Esophagus muscularis mucosa (tissue), 4 donors: ENCODE results near the gene C16orf82. TPM values are rescaled to one million over a fixed set of nuclear protein-coding genes. Genes with fewer than 3 reads are reported as not detected.

Experiments
- DNase-seq: peaks from one replicate; pipeline ENCODE4 v3.0.0-alpha.2; 2017; ENCODE audit errors: extremely low spot score
- H3K27ac ChIP-seq, 4 donors: fragments of 200-600 bp; sonication (generic); replicated peaks in 1 of 4; 1 replicate in 3 of 4; 2 replicates in 1 of 4; pipeline ENCODE4 v1.5.1; 2016 to 2019; ENCODE audit warnings: mild to moderate bottlenecking in 1 of 4
- H3K27me3 ChIP-seq, 4 donors: fragments of 200-600 bp; sonication (generic); one replicate each; pipeline versions ENCODE4 v1.5.1 to v1.6.0; 2016 to 2019
- H3K36me3 ChIP-seq, 4 donors: fragments of 200-600 bp; sonication (generic); one replicate each; pipeline ENCODE4 v1.5.1; 2016 to 2019
- H3K4me1 ChIP-seq, 4 donors: fragments of 200-600 bp; sonication (generic); one replicate each; pipeline ENCODE4 v1.5.1; 2016 to 2019
- H3K4me3 ChIP-seq, 4 donors: fragments of 200-600 bp; sonication (generic); 1 replicate in 2 of 4; 2 replicates in 2 of 4; pipeline ENCODE4 v1.5.1; 2016 to 2019; ENCODE audit warnings: mild to moderate bottlenecking in 4 of 4, moderate library complexity in 1 of 4
- H3K9me3 ChIP-seq, 4 donors: fragments of 200-600 bp; sonication (generic); 1 replicate in 3 of 4; 2 replicates in 1 of 4; pipeline ENCODE4 v1.5.1; 2016 to 2019
- EP300 ChIP-seq: sonication (generic); formaldehyde crosslinking; IDR thresholded peaks from one replicate; pipeline ENCODE4 v1.6.1; 2017; ENCODE audit warnings: antibody characterized with exemption
- POLR2A ChIP-seq: fragments of 450-650 bp; IDR thresholded peaks from one replicate; pipeline ENCODE4 v1.6.1; 2017; ENCODE audit warnings: antibody characterized with exemption, moderate library complexity, mild to moderate bottlenecking, low read depth
- POLR2AphosphoS5 ChIP-seq, 2 donors: sonication (generic); formaldehyde crosslinking; IDR thresholded peaks; one replicate each; pipeline ENCODE4 v1.6.1; 2017; ENCODE audit warnings: antibody characterized with exemption in 2 of 2
- WGBS: methylation state at CpG from one replicate; pipeline ENCODE4 v1.1.5; 2018; 5-methylcytosine and 5-hydroxymethylcytosine counted together
- intact Hi-C: fragments of 100-400 bp; cut with DNase I; formaldehyde crosslinking; loops from one replicate; pipeline ENCODE4 v1.15.1; 2023
- total RNA-seq, 4 donors: library from RNA; depleted of rRNA; stranded (reverse); fragments of >200 nt; gene quantifications; one replicate each; pipeline versions ENCODE4 v1.1.0 to v1.2.1, GENCODE V29; 2016
- TF ChIP-seq, protein P1 (sequence below), 3 experiments: fragments of 200-600 bp in 2 of 3; fragments of 450-650 bp in 1 of 3; sonication (generic) in 2 of 3; IDR thresholded peaks; one replicate each; pipeline ENCODE4 v1.5.1; 2017 to 2019; ENCODE audit warnings: antibody characterized with exemption in 3 of 3, mild to moderate bottlenecking in 2 of 3, moderate library complexity in 1 of 3

The C16orf82 gene
- total RNA-seq, 4 donors from 2014 or later: not detected

DNA sequence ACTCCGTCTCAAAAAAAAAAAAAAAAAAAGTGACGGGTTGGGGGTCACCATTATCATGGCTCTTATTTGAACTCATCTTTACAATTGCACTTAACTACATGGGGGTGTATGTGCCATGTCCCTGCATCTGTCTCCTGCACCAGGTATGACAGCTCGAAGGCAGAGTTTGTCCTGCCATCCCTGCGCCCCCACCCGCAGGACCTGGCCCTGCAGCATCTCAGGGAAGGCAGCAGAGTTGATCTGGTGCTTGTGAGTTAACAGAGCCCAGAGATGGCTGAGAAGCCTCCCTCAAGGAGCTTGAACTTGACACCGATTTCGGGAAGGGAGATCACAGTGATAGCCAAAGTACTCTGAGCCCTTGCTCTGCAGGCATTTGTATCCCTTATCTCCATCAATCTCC, 44.8 kb downstream of the C16orf82 start:
- Histone ChIP-seq H3K27me3 (peaks cover 0 to 3% (median 0%) of the 10 kb centered on the region in 4 donors), H3K27ac (no peak overlapping the region), H3K4me1 (peaks cover 3 to 17% (median 15%) of the 10 kb centered on the region in 4 donors), H3K4me3 (no peak overlapping the region), H3K36me3 (no peaks in the 10 kb centered on the region), H3K9me3 (no peaks in the 10 kb centered on the region)
- DNase-seq: no peak
- intact Hi-C loops: no loop called here
- TF ChIP-seq EP300 (no peak), POLR2A (no peak)
- TF ChIP-seq, protein P1, sequence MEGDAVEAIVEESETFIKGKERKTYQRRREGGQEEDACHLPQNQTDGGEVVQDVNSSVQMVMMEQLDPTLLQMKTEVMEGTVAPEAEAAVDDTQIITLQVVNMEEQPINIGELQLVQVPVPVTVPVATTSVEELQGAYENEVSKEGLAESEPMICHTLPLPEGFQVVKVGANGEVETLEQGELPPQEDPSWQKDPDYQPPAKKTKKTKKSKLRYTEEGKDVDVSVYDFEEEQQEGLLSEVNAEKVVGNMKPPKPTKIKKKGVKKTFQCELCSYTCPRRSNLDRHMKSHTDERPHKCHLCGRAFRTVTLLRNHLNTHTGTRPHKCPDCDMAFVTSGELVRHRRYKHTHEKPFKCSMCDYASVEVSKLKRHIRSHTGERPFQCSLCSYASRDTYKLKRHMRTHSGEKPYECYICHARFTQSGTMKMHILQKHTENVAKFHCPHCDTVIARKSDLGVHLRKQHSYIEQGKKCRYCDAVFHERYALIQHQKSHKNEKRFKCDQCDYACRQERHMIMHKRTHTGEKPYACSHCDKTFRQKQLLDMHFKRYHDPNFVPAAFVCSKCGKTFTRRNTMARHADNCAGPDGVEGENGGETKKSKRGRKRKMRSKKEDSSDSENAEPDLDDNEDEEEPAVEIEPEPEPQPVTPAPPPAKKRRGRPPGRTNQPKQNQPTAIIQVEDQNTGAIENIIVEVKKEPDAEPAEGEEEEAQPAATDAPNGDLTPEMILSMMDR (IDR thresholded peaks at IDR 0.05): no peak
- 75% methylated on average over 7 of the region's 7 CpGs for WGBS

DNA sequence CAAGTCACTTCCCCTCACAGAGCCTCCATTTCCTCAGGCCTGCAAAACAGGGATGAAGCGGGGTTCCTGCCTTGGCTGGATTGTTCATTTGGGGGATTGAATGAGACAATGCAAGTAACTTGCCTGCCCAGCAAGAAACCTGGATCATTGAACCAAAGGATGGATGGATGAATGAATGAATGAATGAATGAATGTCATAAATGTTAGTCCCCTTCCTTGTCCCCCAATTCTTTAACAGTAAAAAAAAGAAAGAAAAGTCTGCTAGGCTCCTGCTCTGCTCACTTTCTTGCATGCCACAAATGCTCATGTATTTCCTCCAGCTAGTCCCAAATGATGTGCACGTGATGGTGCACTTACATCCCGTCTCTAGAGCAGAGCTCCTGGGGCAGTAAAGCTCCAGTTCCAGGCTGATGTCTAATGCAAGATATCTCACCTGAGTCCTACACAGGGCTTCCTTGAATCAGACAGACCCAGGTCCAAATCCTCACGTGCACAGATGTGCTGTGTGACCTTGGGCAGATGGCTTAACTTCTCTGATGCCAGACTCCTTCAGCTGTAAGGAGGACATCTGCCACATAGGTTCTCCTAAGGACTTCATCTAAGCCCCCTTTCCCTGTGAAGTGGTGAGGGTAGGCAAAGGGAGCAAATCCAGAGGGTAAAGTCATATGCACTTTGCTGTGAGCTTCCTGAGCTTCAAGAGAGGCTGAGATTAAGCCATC, 45.5 kb downstream of the C16orf82 start:
- H3K27ac ChIP-seq: no peak overlapping the region
- H3K36me3 ChIP-seq: no peaks in the 10 kb centered on the region
- 77% methylated on average over 4 of the region's 4 CpGs for WGBS
- DNase-seq: no peak
- H3K27me3 ChIP-seq: peaks cover 0 to 3% (median 0%) of the 10 kb centered on the region in 4 donors
- H3K4me1 ChIP-seq: peaks cover 3 to 17% (median 15%) of the 10 kb centered on the region in 4 donors
- H3K4me3 ChIP-seq: no peak overlapping the region
- TF ChIP-seq EP300 (no peak), POLR2AphosphoS5 (IDR thresholded peaks at IDR 0.05) (no peak), POLR2A (no peak)
- TF ChIP-seq, protein P1 (IDR thresholded peaks at IDR 0.05): no peak
- intact Hi-C loops: no loop called here
- no peaks in the 10 kb centered on the region for H3K9me3 ChIP-seq

DNA sequence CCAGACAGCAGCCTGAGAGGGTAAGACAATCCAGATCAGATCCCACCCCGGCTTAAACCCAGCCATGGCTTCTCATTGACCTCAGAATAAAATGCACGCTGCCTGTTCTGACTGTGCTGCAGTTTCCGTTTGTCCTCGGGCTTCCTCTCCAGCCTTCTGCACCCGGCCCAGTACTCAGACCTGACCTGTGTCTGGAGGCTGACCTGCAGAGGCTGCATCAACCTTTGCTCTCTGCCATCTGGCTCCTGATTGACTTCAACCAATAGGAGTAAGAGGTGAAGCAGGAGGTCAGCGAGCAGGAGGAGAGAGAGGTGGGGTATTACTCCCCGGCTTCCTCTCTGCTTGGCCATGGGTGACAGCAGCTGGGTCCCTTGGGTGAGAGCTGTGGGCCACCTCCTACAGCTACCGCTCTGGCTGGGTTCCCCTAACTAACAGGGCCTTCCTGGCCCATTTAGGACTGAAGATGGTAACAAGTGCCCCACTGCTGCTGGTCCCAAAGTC, 46.7 kb downstream of the C16orf82 start:
- Histone ChIP-seq H3K9me3 (no peaks in the 10 kb centered on the region), H3K4me3 (no peak overlapping the region), H3K27me3 (no peaks in the 10 kb centered on the region), H3K36me3 (no peaks in the 10 kb centered on the region), H3K4me1 (peaks cover 3 to 17% (median 15%) of the 10 kb centered on the region in 4 donors), H3K27ac (no peak overlapping the region)
- intact Hi-C loops: no loop called here
- DNase-seq: no peak
- TF ChIP-seq POLR2AphosphoS5 (IDR thresholded peaks at IDR 0.05) (no peak), EP300 (no peak), POLR2A (no peak)
- TF ChIP-seq, protein P1 (IDR thresholded peaks at IDR 0.05): no peak
- WGBS: 45% methylated on average over 8 of the region's 8 CpGs

DNA sequence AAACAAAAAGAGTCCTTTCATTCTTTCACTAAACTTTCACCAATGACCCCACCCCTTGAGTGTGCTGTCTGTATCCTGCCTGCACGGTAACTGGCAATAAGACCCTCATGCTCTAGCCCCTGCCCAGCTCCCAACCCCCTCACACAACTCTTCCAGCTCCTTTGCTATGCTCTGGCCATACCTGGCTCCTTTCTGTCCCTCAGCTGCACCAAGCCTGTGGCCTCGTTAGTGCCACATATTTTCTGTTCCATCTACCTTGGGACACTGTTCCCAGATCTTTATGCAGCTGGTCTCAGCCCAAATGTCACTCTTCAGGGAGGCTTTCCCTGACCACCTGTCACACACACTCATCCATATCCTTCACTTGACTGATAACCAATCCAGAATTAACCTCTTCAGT, 47.3 kb downstream of the C16orf82 start:
- no peaks in the 10 kb centered on the region for H3K36me3 ChIP-seq
- 66% methylated on average over 2 of the region's 2 CpGs for WGBS
- H3K27ac ChIP-seq: no peak overlapping the region
- H3K4me1 ChIP-seq: peaks cover 3 to 17% (median 15%) of the 10 kb centered on the region in 4 donors
- no peaks in the 10 kb centered on the region for H3K27me3 ChIP-seq
- no peaks in the 10 kb centered on the region for H3K9me3 ChIP-seq
- DNase-seq: no peak
- TF ChIP-seq EP300: no peak
- no peak for TF ChIP-seq POLR2AphosphoS5 (IDR thresholded peaks at IDR 0.05)
- TF ChIP-seq POLR2A: no peak
- TF ChIP-seq, protein P1 (IDR thresholded peaks at IDR 0.05): no peak
- no peak overlapping the region for H3K4me3 ChIP-seq
- intact Hi-C loops: no loop called here
